Measurements from ENCODE around the gene PRR36. TPM values are rescaled to one million over a fixed set of nuclear protein-coding genes. Genes with fewer than 3 reads are reported as not detected.

PRR36 gene
- total RNA-seq, 4 donors from 2014 or later: 0.13 to 0.45 (median 0.20) TPM

DNA sequence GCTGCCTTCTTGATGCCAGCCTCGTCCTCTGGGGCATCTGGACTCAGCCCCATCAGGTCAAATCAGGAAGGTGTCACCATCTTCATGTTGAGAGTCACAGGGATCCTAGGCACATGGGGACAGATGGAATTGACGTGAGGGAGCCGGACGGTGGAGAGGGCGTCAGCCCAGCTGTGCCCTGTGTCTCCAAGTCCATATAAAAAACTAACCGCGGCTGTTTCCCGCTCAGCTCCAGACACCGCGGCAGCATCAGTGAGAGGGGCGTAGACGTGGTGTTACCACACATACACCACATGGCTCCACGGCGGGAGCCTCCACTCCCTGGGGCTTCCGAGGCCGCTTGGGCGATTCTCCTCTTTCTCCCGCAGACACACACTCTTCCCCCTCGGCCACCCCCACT is 5.6 kb upstream of the PRR36 start:
- no peaks in the 10 kb centered on the region for H3K27me3 ChIP-seq
- no peak overlapping the region for H3K4me3 ChIP-seq (replicated peaks in 1 of 3)
- DNase-seq: no peak
- H3K27ac ChIP-seq: no peak overlapping the region
- intact Hi-C loops (cut with DNase I): no loop called here
- WGBS, 2 donors: 87% methylated on average over 19 of the region's 19 CpGs
- H3K4me1 ChIP-seq: no peaks in the 10 kb centered on the region
- no peak for TF ChIP-seq POLR2A (IDR thresholded peaks at IDR 0.05)
- TF ChIP-seq, protein P1, sequence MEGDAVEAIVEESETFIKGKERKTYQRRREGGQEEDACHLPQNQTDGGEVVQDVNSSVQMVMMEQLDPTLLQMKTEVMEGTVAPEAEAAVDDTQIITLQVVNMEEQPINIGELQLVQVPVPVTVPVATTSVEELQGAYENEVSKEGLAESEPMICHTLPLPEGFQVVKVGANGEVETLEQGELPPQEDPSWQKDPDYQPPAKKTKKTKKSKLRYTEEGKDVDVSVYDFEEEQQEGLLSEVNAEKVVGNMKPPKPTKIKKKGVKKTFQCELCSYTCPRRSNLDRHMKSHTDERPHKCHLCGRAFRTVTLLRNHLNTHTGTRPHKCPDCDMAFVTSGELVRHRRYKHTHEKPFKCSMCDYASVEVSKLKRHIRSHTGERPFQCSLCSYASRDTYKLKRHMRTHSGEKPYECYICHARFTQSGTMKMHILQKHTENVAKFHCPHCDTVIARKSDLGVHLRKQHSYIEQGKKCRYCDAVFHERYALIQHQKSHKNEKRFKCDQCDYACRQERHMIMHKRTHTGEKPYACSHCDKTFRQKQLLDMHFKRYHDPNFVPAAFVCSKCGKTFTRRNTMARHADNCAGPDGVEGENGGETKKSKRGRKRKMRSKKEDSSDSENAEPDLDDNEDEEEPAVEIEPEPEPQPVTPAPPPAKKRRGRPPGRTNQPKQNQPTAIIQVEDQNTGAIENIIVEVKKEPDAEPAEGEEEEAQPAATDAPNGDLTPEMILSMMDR (IDR thresholded peaks at IDR 0.05): no peak
- H3K9me3 ChIP-seq: no peaks in the 10 kb centered on the region
- H3K36me3 ChIP-seq: no peaks in the 10 kb centered on the region

- H3K36me3 ChIP-seq: no peaks in the 10 kb centered on the region
- no peak for DNase-seq
- no peak overlapping the region for H3K4me3 ChIP-seq (replicated peaks in 1 of 3)
- no peaks in the 10 kb centered on the region for H3K9me3 ChIP-seq
- H3K27me3 ChIP-seq: no peaks in the 10 kb centered on the region
- WGBS, 2 donors: 70 to 76% methylated on average over 14 to 18 of the region's 18 CpGs
- TF ChIP-seq, protein P1 (IDR thresholded peaks at IDR 0.05): no peak
- no peak for TF ChIP-seq POLR2A (IDR thresholded peaks at IDR 0.05)
- intact Hi-C loops (cut with DNase I): no loop called here
- peaks cover 0 to 5% of the 10 kb centered on the region in 2 donors for H3K4me1 ChIP-seq
- no peak overlapping the region for H3K27ac ChIP-seq
Observed at GRCh38 chr19:7879111-7879807, 5.1 kb upstream of the PRR36 start.

DNA sequence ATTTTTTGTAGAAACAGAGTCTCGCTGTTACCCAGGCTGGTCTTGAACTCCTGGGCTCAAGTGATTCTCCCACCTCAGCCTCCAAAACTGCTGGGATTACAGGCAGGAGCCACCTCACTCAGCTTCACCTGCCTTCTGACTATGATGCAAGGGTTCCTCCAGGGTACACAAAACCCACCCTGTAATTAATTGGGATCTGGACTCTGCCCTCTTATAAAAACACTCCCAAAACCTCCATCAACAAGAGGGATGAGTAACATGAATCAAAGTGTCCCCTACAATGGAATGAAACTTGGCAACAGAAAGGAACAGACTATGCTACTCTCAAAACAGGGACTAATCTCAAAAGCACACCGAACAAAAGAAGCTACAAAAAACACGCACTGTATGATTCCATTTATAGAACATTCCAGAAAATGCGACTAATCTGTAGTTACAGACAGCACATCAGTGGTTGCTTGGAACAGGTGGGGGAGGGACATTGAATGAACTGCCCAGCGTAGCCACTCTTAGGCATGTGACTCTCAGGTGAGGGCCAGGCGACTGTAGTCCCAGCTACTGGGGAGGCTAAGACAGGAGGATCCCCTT is 3.2 kb upstream of the PRR36 start:
- TF ChIP-seq, protein P1 (IDR thresholded peaks at IDR 0.05): no peak
- TF ChIP-seq POLR2A (IDR thresholded peaks at IDR 0.05): no peak
- intact Hi-C loops (cut with DNase I): no loop called here
- Histone ChIP-seq H3K4me1 (peaks cover 6 to 12% of the 10 kb centered on the region in 2 donors), H3K36me3 (no peaks in the 10 kb centered on the region), H3K27me3 (no peaks in the 10 kb centered on the region), H3K27ac (no peak overlapping the region), H3K9me3 (no peaks in the 10 kb centered on the region), H3K4me3 (replicated peaks in 1 of 3) (no peak overlapping the region)
- no peak for DNase-seq
- 79 to 80% methylated on average over 6 of the region's 6 CpGs for WGBS, 2 donors

DNA sequence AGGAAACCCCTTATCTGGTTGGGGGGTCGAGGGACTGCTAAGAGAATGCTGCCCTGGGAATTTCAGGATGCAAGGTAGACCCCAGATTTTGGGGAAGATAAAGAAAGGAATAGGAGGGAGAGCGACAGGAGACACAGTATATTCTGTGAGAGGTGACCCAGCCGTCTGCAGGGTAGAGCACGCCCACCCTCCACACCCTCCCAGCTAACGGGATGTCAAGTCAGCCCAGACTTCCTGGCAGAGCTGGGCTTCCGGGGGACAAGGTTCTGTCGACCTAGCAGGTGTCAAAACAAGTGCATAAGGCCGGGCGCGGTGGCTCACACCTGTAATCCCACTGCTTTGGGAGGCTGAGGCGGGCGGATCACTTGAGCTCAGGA is 695 bp upstream of the PRR36 start:
- DNase-seq: no peak
- H3K4me3 ChIP-seq (replicated peaks in 1 of 3): no peak overlapping the region
- H3K27me3 ChIP-seq: no peaks in the 10 kb centered on the region
- intact Hi-C loops (cut with DNase I): no loop called here
- 44 to 46% methylated on average over 11 to 12 of the region's 12 CpGs for WGBS, 2 donors
- peaks cover 6 to 12% of the 10 kb centered on the region in 2 donors for H3K4me1 ChIP-seq
- H3K36me3 ChIP-seq: no peaks in the 10 kb centered on the region
- TF ChIP-seq POLR2A (IDR thresholded peaks at IDR 0.05): no peak
- TF ChIP-seq, protein P1 (IDR thresholded peaks at IDR 0.05): no peak
- no peak overlapping the region for H3K27ac ChIP-seq
- no peaks in the 10 kb centered on the region for H3K9me3 ChIP-seq

Measured in thyroid gland (tissue), 4 donors.